Uterus (tissue), 2 donors: Measurements from ENCODE around the gene CEBPA.

ENCODE experiments used
- POLR2A ChIP-seq, 2 donors: fragments of 450-650 bp; IDR thresholded peaks; one replicate each; pipeline ENCODE4 v1.6.1; 2016; ENCODE audit warnings: antibody characterized with exemption in 2 of 2, mild to moderate bottlenecking in 1 of 2, moderate library complexity in 1 of 2
- TF ChIP-seq, protein P1 (sequence below), 4 experiments: fragments of 200-600 bp in 2 of 4; fragments of 450-650 bp in 2 of 4; sonication (generic) in 2 of 4; IDR thresholded peaks; one replicate each; pipeline ENCODE4 v1.5.1; 2016 to 2019; ENCODE audit warnings: antibody characterized with exemption in 4 of 4, mild to moderate bottlenecking in 2 of 4, moderate library complexity in 1 of 4

DNA sequence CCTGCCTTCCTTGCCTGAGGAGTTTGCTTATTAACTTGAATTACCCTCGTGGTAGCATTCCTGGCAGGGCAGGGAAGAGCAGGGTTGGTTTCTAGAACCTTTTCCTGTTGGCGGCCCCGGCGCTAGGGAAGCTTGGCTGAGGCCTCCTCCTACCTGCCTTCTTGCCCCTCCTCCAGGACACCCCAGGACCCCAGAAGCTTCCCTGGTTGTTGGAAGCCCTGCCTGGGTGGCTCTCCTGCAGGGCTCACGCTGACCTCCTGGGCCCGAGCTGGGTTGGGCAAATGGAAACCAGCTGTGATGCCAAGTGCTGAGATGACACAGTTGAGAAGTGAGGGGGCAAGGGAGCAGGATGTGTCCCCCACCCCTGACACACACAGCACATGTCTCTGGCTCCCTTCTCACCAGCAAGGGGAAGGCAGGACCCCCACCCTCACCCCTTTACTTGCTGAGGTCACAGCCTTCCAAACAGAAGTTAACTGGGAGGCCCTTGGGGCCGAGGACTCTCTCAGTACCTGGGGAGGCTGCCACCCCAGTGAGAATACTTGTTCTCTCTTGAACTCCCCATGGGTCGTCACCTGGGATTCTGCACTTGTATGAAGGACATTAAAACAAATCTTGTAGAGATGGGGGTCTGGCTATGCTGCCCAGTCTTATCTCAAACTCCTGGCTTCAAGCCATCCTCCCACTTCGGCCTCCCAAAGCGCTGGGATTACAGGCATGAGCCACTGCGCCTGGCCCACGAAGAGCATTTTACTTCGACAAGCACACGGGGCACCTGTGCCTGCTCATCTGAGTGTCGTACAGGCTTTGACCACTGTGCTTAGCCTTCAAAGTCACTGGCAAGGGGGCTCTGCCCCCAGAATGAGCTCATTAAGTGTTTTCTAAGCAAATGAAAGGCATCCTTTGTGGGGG is 10.5 kb downstream of the CEBPA start:
- TF ChIP-seq, protein P1, sequence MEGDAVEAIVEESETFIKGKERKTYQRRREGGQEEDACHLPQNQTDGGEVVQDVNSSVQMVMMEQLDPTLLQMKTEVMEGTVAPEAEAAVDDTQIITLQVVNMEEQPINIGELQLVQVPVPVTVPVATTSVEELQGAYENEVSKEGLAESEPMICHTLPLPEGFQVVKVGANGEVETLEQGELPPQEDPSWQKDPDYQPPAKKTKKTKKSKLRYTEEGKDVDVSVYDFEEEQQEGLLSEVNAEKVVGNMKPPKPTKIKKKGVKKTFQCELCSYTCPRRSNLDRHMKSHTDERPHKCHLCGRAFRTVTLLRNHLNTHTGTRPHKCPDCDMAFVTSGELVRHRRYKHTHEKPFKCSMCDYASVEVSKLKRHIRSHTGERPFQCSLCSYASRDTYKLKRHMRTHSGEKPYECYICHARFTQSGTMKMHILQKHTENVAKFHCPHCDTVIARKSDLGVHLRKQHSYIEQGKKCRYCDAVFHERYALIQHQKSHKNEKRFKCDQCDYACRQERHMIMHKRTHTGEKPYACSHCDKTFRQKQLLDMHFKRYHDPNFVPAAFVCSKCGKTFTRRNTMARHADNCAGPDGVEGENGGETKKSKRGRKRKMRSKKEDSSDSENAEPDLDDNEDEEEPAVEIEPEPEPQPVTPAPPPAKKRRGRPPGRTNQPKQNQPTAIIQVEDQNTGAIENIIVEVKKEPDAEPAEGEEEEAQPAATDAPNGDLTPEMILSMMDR (IDR thresholded peaks at IDR 0.05) = no peak
- TF ChIP-seq POLR2A (IDR thresholded peaks at IDR 0.05) = no peak
